ENCODE results near the gene ATRN. TPM values are rescaled to one million over a fixed set of nuclear protein-coding genes. Genes with fewer than 3 reads are reported as not detected.
"Not testable (repeated sequence)": the region's sequence is repeated elsewhere in the genome, so short reads cannot be mapped to it uniquely, and the experiment has no call there.

Gene ATRN
- total and polyA plus RNA-seq, 7 donors = 3.9 to 18.6 (median 14.7) TPM

- intact Hi-C loops (cut with DNase I) = no loop called here
- 94 to 97% (median 97%) methylated on average over 4 of the region's 4 CpGs for WGBS, 3 donors
- no peak for ATAC-seq
- H3K36me3 ChIP-seq (ENCODE audit: insufficient read depth in 1 of 2, low read depth in 1 of 2) = peaks cover 17 to 97% of the 10 kb centered on the region in 2 donors
- TF ChIP-seq, protein P1, sequence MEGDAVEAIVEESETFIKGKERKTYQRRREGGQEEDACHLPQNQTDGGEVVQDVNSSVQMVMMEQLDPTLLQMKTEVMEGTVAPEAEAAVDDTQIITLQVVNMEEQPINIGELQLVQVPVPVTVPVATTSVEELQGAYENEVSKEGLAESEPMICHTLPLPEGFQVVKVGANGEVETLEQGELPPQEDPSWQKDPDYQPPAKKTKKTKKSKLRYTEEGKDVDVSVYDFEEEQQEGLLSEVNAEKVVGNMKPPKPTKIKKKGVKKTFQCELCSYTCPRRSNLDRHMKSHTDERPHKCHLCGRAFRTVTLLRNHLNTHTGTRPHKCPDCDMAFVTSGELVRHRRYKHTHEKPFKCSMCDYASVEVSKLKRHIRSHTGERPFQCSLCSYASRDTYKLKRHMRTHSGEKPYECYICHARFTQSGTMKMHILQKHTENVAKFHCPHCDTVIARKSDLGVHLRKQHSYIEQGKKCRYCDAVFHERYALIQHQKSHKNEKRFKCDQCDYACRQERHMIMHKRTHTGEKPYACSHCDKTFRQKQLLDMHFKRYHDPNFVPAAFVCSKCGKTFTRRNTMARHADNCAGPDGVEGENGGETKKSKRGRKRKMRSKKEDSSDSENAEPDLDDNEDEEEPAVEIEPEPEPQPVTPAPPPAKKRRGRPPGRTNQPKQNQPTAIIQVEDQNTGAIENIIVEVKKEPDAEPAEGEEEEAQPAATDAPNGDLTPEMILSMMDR (IDR thresholded peaks at IDR 0.05) = no peak
- H3K4me1 ChIP-seq = no peaks in the 10 kb centered on the region
- no peak overlapping the region for H3K4me3 ChIP-seq
- no peaks in the 10 kb centered on the region for H3K27me3 ChIP-seq (ENCODE audit: insufficient read depth in 3 of 3, low read length in 2 of 3)
- H3K9me3 ChIP-seq = no peaks in the 10 kb centered on the region
- no peak for DNase-seq
- H3K27ac ChIP-seq = no peak overlapping the region
Measured at GRCh38 chr20:3595541-3595940, 124.7 kb downstream of the ATRN start.

- no peak overlapping the region for H3K27ac ChIP-seq
- peaks cover 7 to 84% of the 10 kb centered on the region in 2 donors for H3K36me3 ChIP-seq (ENCODE audit: insufficient read depth in 1 of 2, low read depth in 1 of 2)
- intact Hi-C loops (cut with DNase I) = no loop called here
- no peaks in the 10 kb centered on the region for H3K4me1 ChIP-seq
- no peaks in the 10 kb centered on the region for H3K9me3 ChIP-seq
- TF ChIP-seq, protein P1 (IDR thresholded peaks at IDR 0.05) = no peak
- no peak for DNase-seq
- no peak for ATAC-seq
- 89 to 95% (median 89%) methylated on average over 2 of the region's 2 CpGs for WGBS, 3 donors
- H3K27me3 ChIP-seq (ENCODE audit: insufficient read depth in 3 of 3, low read length in 2 of 3) = no peaks in the 10 kb centered on the region
- H3K4me3 ChIP-seq = no peak overlapping the region
Measured at GRCh38 chr20:3603108-3603507, 132.3 kb downstream of the ATRN start.

GRCh38 chr20:3605386-3605886, 134.6 kb downstream of the ATRN start:
- 93 to 98% (median 98%) methylated on average over 4 of the region's 4 CpGs for WGBS, 3 donors
- intact Hi-C loops (cut with DNase I) = not testable (repeated sequence)
- peaks cover 5 to 62% of the 10 kb centered on the region in 2 donors for H3K36me3 ChIP-seq (ENCODE audit: insufficient read depth in 1 of 2, low read depth in 1 of 2)

DNA sequence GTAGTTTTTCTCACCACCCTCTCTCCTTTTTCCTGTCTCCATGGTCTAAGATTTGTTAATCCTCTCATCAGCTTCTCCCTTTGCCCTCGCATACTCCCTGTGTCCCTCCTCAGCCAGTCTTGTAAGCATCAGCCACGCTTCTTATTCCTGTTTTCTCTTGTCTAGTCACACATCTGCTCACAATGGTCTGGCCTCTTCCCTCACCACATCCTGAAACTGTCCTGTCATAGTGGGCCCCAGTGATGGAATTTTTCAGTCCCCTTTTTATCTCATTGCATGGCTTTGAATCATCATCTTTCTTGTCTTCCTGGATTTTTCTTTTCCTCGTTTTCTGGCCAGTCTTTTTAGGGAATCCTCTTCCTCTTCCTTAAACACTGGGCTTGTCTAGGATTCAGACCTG, 135.2 kb downstream of the ATRN start:
- no peak for DNase-seq
- WGBS, 3 donors = 83 to 85% (median 85%) methylated on average over 3 of the region's 3 CpGs
- Histone ChIP-seq H3K27ac (no peak overlapping the region), H3K36me3 (ENCODE audit: insufficient read depth in 1 of 2, low read depth in 1 of 2) (peaks cover 5 to 56% of the 10 kb centered on the region in 2 donors), H3K9me3 (no peaks in the 10 kb centered on the region), H3K4me1 (no peaks in the 10 kb centered on the region), H3K27me3 (ENCODE audit: insufficient read depth in 3 of 3, low read length in 2 of 3) (no peaks in the 10 kb centered on the region), H3K4me3 (no peak overlapping the region)
- ATAC-seq = no peak
- TF ChIP-seq, protein P1 (IDR thresholded peaks at IDR 0.05) = no peak
- intact Hi-C loops (cut with DNase I) = no loop called here

More at GRCh38 chr20:3605386-3605886, 134.6 kb downstream of the ATRN start:
- DNase-seq; H3K27me3 ChIP-seq (ENCODE audit: insufficient read depth in 3 of 3, low read length in 2 of 3); H3K27ac ChIP-seq; H3K9me3 ChIP-seq; H3K4me3 ChIP-seq; ATAC-seq; H3K4me1 ChIP-seq: not testable (repeated sequence)

DNA sequence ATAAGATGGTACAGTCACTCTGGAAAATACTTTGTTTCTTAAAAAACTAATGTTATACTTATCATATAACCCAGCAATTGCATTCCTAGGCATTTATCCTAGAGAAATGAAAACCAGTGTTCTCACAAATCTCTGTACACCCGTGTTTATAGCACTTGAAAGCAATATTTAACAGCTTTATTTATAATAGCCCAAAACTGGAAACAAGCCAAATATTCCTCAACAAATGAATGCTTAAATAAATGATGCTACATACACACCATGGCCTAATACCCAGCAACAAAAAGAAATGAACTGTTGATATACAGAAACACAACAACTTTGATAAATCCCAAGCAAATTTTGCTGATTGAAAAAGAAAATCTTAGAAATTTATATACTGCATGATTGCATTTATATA, 141.1 kb downstream of the ATRN start:
- intact Hi-C loops (cut with DNase I) = no loop called here
- no peak overlapping the region for H3K4me3 ChIP-seq
- no peaks in the 10 kb centered on the region for H3K9me3 ChIP-seq
- ATAC-seq = no peak
- TF ChIP-seq, protein P1 (IDR thresholded peaks at IDR 0.05) = no peak
- H3K27me3 ChIP-seq (ENCODE audit: insufficient read depth in 3 of 3, low read length in 2 of 3) = no peaks in the 10 kb centered on the region
- peaks cover 0 to 7% of the 10 kb centered on the region in 2 donors for H3K36me3 ChIP-seq (ENCODE audit: insufficient read depth in 1 of 2, low read depth in 1 of 2)
- DNase-seq = no peak
- 51 to 72% (median 72%) methylated on average over 1 of the region's 1 CpG for WGBS, 3 donors
- H3K27ac ChIP-seq = no peak overlapping the region
- H3K4me1 ChIP-seq = no peaks in the 10 kb centered on the region

Data from psoas muscle (tissue), 8 donors.